Activated naive CD4-positive, alpha-beta T cell treated with anti-CD3 and anti-CD28 coated beads for 36 hours (primary cell): Measurements from ENCODE around the gene FARS2. TPM values are rescaled to one million over a fixed set of nuclear protein-coding genes. Genes with fewer than 3 reads are reported as not detected.
A peak's percentile ranks its signal among the peaks of the same experiment; 100 is the strongest.

Experiments used
- CTCF ChIA-PET: fragments of 350-600 bp; sonication (Branson Sonifier 250); formaldehyde crosslinking; loops from one replicate; lab custom pipeline; 2021; ENCODE audit warnings: antibody characterized with exemption; lab: Charles Lee
- DNase-seq: peaks from one replicate; pipeline ENCODE4 v3.0.0-alpha.2; 2020
- H3K27ac Mint-ChIP-seq: one replicate; pipeline ENCODE4 v1.8.0; 2021; ENCODE audit warnings: mild to moderate bottlenecking, mixed read lengths
- H3K27me3 Mint-ChIP-seq: one replicate; pipeline ENCODE4 v1.8.0; 2021; ENCODE audit warnings: low read depth, mixed read lengths
- H3K36me3 Mint-ChIP-seq: one replicate; pipeline ENCODE4 v1.8.0; 2021; ENCODE audit warnings: low read depth, mixed read lengths
- H3K4me1 Mint-ChIP-seq: one replicate; pipeline ENCODE4 v1.8.0; 2021; ENCODE audit warnings: low read depth, mixed read lengths
- H3K4me3 Mint-ChIP-seq: one replicate; pipeline ENCODE4 v1.8.0; 2021; ENCODE audit warnings: mild to moderate bottlenecking, moderate library complexity, mixed read lengths
- H3K9me3 Mint-ChIP-seq: one replicate; pipeline ENCODE4 v1.8.0; 2021; ENCODE audit warnings: mixed read lengths
- intact Hi-C: fragments of 100-400 bp; cut with micrococcal nuclease; formaldehyde crosslinking; loops from one replicate; pipeline ENCODE4 v1.15.1; 2023
- total RNA-seq, 2 experiments: library from RNA; stranded (reverse); gene quantifications; one replicate each; pipeline ENCODE4 v1.2.3, GENCODE V29; 2021

FARS2 gene
- total RNA-seq, 2 experiments from 2014 or later: 15.4 to 15.8 TPM

GRCh38 chr6:5589422-5590141 is 328.3 kb downstream of the FARS2 start:
- no peak for DNase-seq
- Mint-ChIP-seq H3K27me3 (no peaks in the 10 kb centered on the region), H3K27ac (no peak overlapping the region), H3K36me3 (peaks cover 5% of the 10 kb centered on the region), H3K9me3 (peaks cover 8% of the 10 kb centered on the region), H3K4me1 (no peaks in the 10 kb centered on the region), H3K4me3 (no peak overlapping the region)
- intact Hi-C loops: no loop called here
- CTCF ChIA-PET: no interaction called here

- no peak for DNase-seq
- intact Hi-C loops: no loop called here
- no peak overlapping the region for H3K4me3 Mint-ChIP-seq
- no peak overlapping the region for H3K27ac Mint-ChIP-seq
- CTCF ChIA-PET: no interaction called here
- peaks cover 8% of the 10 kb centered on the region for H3K9me3 Mint-ChIP-seq
- H3K4me1 Mint-ChIP-seq: no peaks in the 10 kb centered on the region
- no peaks in the 10 kb centered on the region for H3K27me3 Mint-ChIP-seq
- peaks cover 5% of the 10 kb centered on the region for H3K36me3 Mint-ChIP-seq
Observed at GRCh38 chr6:5590187-5590586, 328.9 kb downstream of the FARS2 start.

- Mint-ChIP-seq H3K36me3 (peaks cover 3% of the 10 kb centered on the region), H3K27ac (no peak overlapping the region), H3K27me3 (no peaks in the 10 kb centered on the region), H3K4me3 (no peak overlapping the region), H3K9me3 (no peaks in the 10 kb centered on the region), H3K4me1 (no peaks in the 10 kb centered on the region)
- CTCF ChIA-PET: no interaction called here
- intact Hi-C loops: no loop called here
- no peak for DNase-seq
Observed at GRCh38 chr6:5592886-5593519, 331.7 kb downstream of the FARS2 start.

GRCh38 chr6:5595184-5595583 is 333.9 kb downstream of the FARS2 start:
- CTCF ChIA-PET: no interaction called here
- Mint-ChIP-seq H3K36me3 (peaks cover 3% of the 10 kb centered on the region), H3K27ac (no peak overlapping the region), H3K9me3 (no peaks in the 10 kb centered on the region), H3K4me3 (no peak overlapping the region), H3K4me1 (no peaks in the 10 kb centered on the region), H3K27me3 (no peaks in the 10 kb centered on the region)
- intact Hi-C loops: no loop called here
- no peak for DNase-seq

GRCh38 chr6:5597413-5597812 is 336.1 kb downstream of the FARS2 start:
- Mint-ChIP-seq H3K27ac (no peak overlapping the region), H3K4me1 (no peaks in the 10 kb centered on the region), H3K27me3 (no peaks in the 10 kb centered on the region), H3K9me3 (no peaks in the 10 kb centered on the region), H3K36me3 (peaks cover 4% of the 10 kb centered on the region), H3K4me3 (no peak overlapping the region)
- no peak for DNase-seq
- CTCF ChIA-PET: no interaction called here
- intact Hi-C loops: no loop called here

GRCh38 chr6:5598123-5598522 is 336.8 kb downstream of the FARS2 start:
- H3K9me3 Mint-ChIP-seq: no peaks in the 10 kb centered on the region
- intact Hi-C loops: no loop called here
- no peak overlapping the region for H3K27ac Mint-ChIP-seq
- no peak for DNase-seq
- no peaks in the 10 kb centered on the region for H3K27me3 Mint-ChIP-seq
- no peak overlapping the region for H3K4me3 Mint-ChIP-seq
- H3K4me1 Mint-ChIP-seq: no peaks in the 10 kb centered on the region
- CTCF ChIA-PET: no interaction called here
- peaks cover 2% of the 10 kb centered on the region for H3K36me3 Mint-ChIP-seq

GRCh38 chr6:5599127-5599526 is 337.8 kb downstream of the FARS2 start:
- Mint-ChIP-seq H3K4me3 (no peak overlapping the region), H3K36me3 (peaks cover 2% of the 10 kb centered on the region), H3K27me3 (no peaks in the 10 kb centered on the region), H3K9me3 (no peaks in the 10 kb centered on the region), H3K27ac (no peak overlapping the region), H3K4me1 (no peaks in the 10 kb centered on the region)
- DNase-seq: no peak
- intact Hi-C loops: no loop called here
- CTCF ChIA-PET: no interaction called here

GRCh38 chr6:5605937-5606336 is 344.6 kb downstream of the FARS2 start:
- Mint-ChIP-seq H3K4me1 (no peaks in the 10 kb centered on the region), H3K4me3 (no peak overlapping the region), H3K36me3 (peaks cover 5% of the 10 kb centered on the region), H3K27ac (no peak overlapping the region), H3K9me3 (no peaks in the 10 kb centered on the region), H3K27me3 (no peaks in the 10 kb centered on the region)
- CTCF ChIA-PET: interaction anchor here (0.6 kb wide), 1 partner anchor 21 kb away, joined by 3 read pairs; no protein-coding TSS in a partner anchor
- intact Hi-C loops: no loop called here
- no peak for DNase-seq

GRCh38 chr6:5606546-5606945 is 345.2 kb downstream of the FARS2 start:
- Mint-ChIP-seq H3K27me3 (no peaks in the 10 kb centered on the region), H3K36me3 (peaks cover 5% of the 10 kb centered on the region), H3K4me3 (no peak overlapping the region), H3K9me3 (no peaks in the 10 kb centered on the region), H3K4me1 (no peaks in the 10 kb centered on the region), H3K27ac (no peak overlapping the region)
- CTCF ChIA-PET: interaction anchor here (0.6 kb wide), 1 partner anchor 22 kb away, joined by 3 read pairs; no protein-coding TSS in a partner anchor
- no peak for DNase-seq
- intact Hi-C loops: no loop called here

GRCh38 chr6:5610640-5611039 is 349.3 kb downstream of the FARS2 start:
- no peak for DNase-seq
- Mint-ChIP-seq H3K36me3 (peaks cover 21% of the 10 kb centered on the region), H3K27me3 (no peaks in the 10 kb centered on the region), H3K27ac (no peak overlapping the region), H3K9me3 (no peaks in the 10 kb centered on the region), H3K4me3 (no peak overlapping the region), H3K4me1 (no peaks in the 10 kb centered on the region)
- intact Hi-C loops: no loop called here
- CTCF ChIA-PET: no interaction called here

GRCh38 chr6:5617179-5617578 is 355.9 kb downstream of the FARS2 start:
- peaks cover 16% of the 10 kb centered on the region for H3K4me1 Mint-ChIP-seq
- no peak overlapping the region for H3K27ac Mint-ChIP-seq
- peaks cover 22% of the 10 kb centered on the region for H3K36me3 Mint-ChIP-seq
- no peak overlapping the region for H3K4me3 Mint-ChIP-seq
- no peaks in the 10 kb centered on the region for H3K27me3 Mint-ChIP-seq
- no peak for DNase-seq
- intact Hi-C loops: no loop called here
- CTCF ChIA-PET: no interaction called here
- peaks cover 2% of the 10 kb centered on the region for H3K9me3 Mint-ChIP-seq

- Mint-ChIP-seq H3K27me3 (no peaks in the 10 kb centered on the region), H3K27ac (no peak overlapping the region), H3K36me3 (peaks cover 14% of the 10 kb centered on the region), H3K9me3 (peaks cover 2% of the 10 kb centered on the region), H3K4me3 (no peak overlapping the region), H3K4me1 (peaks cover 22% of the 10 kb centered on the region)
- DNase-seq: peak; percentile 69
- intact Hi-C loops: no loop called here
- CTCF ChIA-PET: interaction anchor here (0.6 kb wide), 1 partner anchor 8 kb away, joined by 3 read pairs; no protein-coding TSS in a partner anchor
Observed at GRCh38 chr6:5619249-5619648, 357.9 kb downstream of the FARS2 start.
